ENCODE measurements around the gene GP5. TPM values are rescaled to one million over a fixed set of nuclear protein-coding genes. Genes with fewer than 3 reads are reported as not detected.

GP5 gene
- total RNA-seq, 1 donor from 2014 or later = 0.11 TPM

DNA sequence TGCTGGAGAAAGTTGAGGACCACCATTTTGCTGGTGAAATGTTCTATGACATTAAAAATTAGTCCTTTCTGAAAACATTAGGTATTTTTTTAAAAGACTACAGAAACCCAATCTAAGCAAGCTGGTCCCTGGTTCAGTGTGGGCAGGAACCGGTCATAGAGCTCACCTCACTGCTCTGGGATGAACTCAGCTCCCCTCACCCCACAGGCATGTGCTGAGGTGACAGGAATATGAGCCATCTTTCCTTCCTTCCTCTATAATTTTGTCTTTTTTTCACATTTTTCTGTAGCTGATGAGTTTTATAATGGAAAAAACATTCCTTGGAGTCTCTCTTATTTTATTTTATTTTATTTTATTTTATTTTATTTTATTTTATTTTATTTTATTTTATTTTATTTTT lies 21.4 kb downstream of the GP5 start:
- no peak overlapping the region for H3K27ac ChIP-seq
- no peak overlapping the region for H3K4me3 ChIP-seq
- no peaks in the 10 kb centered on the region for H3K9me3 ChIP-seq
- H3K4me1 ChIP-seq = no peaks in the 10 kb centered on the region
- intact Hi-C loops (cut with DNase I) = no loop called here
- TF ChIP-seq, protein P1, sequence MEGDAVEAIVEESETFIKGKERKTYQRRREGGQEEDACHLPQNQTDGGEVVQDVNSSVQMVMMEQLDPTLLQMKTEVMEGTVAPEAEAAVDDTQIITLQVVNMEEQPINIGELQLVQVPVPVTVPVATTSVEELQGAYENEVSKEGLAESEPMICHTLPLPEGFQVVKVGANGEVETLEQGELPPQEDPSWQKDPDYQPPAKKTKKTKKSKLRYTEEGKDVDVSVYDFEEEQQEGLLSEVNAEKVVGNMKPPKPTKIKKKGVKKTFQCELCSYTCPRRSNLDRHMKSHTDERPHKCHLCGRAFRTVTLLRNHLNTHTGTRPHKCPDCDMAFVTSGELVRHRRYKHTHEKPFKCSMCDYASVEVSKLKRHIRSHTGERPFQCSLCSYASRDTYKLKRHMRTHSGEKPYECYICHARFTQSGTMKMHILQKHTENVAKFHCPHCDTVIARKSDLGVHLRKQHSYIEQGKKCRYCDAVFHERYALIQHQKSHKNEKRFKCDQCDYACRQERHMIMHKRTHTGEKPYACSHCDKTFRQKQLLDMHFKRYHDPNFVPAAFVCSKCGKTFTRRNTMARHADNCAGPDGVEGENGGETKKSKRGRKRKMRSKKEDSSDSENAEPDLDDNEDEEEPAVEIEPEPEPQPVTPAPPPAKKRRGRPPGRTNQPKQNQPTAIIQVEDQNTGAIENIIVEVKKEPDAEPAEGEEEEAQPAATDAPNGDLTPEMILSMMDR (IDR thresholded peaks at IDR 0.05) = no peak
- no peak for DNase-seq (ENCODE audit: low spot score in 2 of 2)
- no peaks in the 10 kb centered on the region for H3K36me3 ChIP-seq
- H3K27me3 ChIP-seq = no peaks in the 10 kb centered on the region

DNA sequence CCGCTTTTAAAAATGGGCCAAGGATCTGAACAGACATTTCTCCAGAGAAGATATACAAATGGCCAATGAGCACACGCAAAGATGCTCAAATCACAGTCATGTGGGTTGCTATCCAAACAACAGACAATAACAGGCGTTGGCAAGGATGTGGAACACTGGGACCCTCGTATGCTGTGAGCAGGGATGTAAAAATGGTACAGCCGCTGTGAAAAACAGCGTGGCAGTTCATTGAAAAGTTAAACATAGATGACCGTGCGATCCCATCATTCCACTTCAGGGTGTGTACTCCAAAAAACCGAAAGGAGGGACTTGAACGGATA lies 22.9 kb downstream of the GP5 start:
- intact Hi-C loops (cut with DNase I) = no loop called here
- no peak overlapping the region for H3K27ac ChIP-seq
- TF ChIP-seq, protein P1 (IDR thresholded peaks at IDR 0.05) = no peak
- H3K4me3 ChIP-seq = no peak overlapping the region
- no peak for DNase-seq (ENCODE audit: low spot score in 2 of 2)
- H3K27me3 ChIP-seq = no peaks in the 10 kb centered on the region
- H3K9me3 ChIP-seq = no peaks in the 10 kb centered on the region
- H3K36me3 ChIP-seq = no peaks in the 10 kb centered on the region
- H3K4me1 ChIP-seq = no peaks in the 10 kb centered on the region

DNA sequence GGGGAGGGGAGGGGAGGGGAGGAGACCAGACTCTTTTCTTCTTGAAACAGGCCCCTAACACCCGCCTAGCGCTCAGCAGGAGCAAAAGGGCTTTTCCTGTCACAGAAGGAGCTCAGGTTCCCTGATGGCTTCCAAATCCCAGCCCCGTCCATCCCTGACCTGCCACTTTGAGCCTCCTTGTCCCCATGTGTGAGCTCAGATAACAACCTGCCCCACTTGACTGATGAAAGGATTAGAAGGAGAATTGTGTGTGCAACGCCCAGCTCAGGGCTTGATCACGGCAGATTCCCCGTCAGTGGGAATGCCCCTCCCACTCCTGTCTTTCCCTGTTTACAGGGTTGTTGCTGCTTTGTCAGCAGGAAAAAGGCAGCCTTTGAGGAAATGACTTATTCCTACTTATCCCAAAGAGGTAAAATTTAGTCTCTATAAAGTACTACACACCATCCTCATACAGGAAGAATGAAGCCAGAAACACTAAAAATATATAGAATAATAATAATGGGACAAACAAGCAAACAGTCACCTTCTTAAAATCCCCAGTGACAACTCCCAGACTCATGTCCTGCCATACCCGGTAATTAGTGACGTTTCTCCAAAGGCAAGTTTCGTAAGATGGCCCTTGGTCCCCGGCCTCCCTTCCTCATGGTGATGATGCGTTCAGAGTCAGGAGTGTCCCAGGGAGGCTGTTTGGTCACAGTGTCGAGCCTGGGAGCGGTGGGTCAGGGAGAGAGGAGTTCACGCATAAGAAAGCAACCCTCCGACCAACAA lies 23.4 kb downstream of the GP5 start:
- no peak for DNase-seq (ENCODE audit: low spot score in 2 of 2)
- Histone ChIP-seq H3K4me3 (no peak overlapping the region), H3K36me3 (no peaks in the 10 kb centered on the region), H3K27ac (no peak overlapping the region), H3K27me3 (no peaks in the 10 kb centered on the region), H3K4me1 (no peaks in the 10 kb centered on the region), H3K9me3 (no peaks in the 10 kb centered on the region)
- TF ChIP-seq, protein P1 (IDR thresholded peaks at IDR 0.05) = no peak
- intact Hi-C loops (cut with DNase I) = no loop called here

DNA sequence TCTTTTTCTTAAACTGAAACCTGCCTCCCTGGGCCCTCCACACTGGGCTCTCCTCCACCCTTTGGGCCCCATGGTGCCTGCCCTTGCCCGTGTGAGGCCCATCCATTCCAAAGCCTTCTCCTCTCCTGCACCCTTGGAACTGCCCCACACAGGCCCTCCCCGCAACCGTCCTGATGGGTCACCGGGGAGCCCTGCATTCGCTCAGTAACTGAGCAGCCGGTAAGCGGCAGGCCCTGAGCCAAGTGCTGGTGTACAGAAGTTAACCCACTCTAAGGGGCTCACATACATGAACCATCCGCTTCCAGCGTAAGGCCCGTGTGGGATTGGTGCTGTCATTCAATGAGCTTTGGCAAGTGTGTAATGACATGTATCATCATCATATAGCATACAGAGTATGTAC lies 24.1 kb downstream of the GP5 start:
- no peaks in the 10 kb centered on the region for H3K9me3 ChIP-seq
- no peak for DNase-seq (ENCODE audit: low spot score in 2 of 2)

DNA sequence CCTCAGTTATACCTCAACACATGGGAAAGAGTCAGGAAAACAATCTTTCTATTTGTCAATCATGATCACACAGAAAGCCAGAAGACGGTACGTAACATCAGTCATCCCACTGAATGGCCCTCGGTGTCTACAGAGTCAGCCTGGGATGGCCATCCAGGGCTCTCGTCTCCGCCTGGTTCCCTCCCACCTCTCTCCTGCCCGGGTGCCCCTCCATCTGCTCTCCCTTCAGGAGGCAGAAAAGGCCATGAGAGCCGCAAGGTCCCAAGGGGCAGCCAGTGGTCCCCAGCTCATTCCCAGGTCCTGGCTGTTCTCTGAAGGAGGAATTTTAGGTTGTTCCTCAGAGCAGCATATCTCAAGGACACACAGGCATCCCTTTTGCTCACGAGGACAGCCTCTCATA lies 25.2 kb downstream of the GP5 start:
- Histone ChIP-seq H3K4me3 (no peak overlapping the region), H3K9me3 (no peaks in the 10 kb centered on the region), H3K27ac (no peak overlapping the region), H3K36me3 (no peaks in the 10 kb centered on the region), H3K4me1 (no peaks in the 10 kb centered on the region), H3K27me3 (no peaks in the 10 kb centered on the region)
- TF ChIP-seq, protein P1 (IDR thresholded peaks at IDR 0.05) = no peak
- intact Hi-C loops (cut with DNase I) = no loop called here
- DNase-seq (ENCODE audit: low spot score in 2 of 2) = no peak

More for the DNA sequence above, 24.1 kb downstream of the GP5 start:
- no peak overlapping the region for H3K27ac ChIP-seq
- no peaks in the 10 kb centered on the region for H3K4me1 ChIP-seq
- H3K27me3 ChIP-seq = no peaks in the 10 kb centered on the region
- intact Hi-C loops (cut with DNase I) = no loop called here
- no peak overlapping the region for H3K4me3 ChIP-seq
- TF ChIP-seq, protein P1 (IDR thresholded peaks at IDR 0.05) = no peak
- no peaks in the 10 kb centered on the region for H3K36me3 ChIP-seq

DNA sequence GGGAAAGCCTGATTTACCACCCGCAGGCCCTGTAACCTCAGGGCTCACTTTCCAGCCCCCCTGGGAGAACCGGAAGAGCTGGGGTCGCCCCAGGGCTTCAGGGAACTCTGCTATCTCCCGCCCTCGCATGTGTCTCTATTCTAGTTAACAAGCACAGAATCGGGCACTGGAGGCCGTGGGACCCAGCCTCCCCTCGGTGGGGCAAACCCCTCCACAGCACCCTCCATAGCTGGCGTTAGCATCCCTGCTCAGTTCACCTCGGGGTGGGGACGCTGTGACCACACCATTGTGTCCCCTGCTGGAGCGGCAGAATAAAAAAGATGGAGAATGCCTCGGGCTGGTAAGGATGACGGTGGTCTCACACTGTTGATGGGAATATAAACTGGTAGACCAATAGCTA lies 26.0 kb downstream of the GP5 start:
- H3K36me3 ChIP-seq = no peaks in the 10 kb centered on the region
- H3K27ac ChIP-seq = no peak overlapping the region
- TF ChIP-seq, protein P1 (IDR thresholded peaks at IDR 0.05) = no peak
- H3K4me3 ChIP-seq = no peak overlapping the region
- H3K4me1 ChIP-seq = no peaks in the 10 kb centered on the region
- no peak for DNase-seq (ENCODE audit: low spot score in 2 of 2)
- no peaks in the 10 kb centered on the region for H3K27me3 ChIP-seq
- intact Hi-C loops (cut with DNase I) = no loop called here
- no peaks in the 10 kb centered on the region for H3K9me3 ChIP-seq

All from ascending aorta (tissue), 2 donors.